Measurements from ENCODE around the gene GPR158.

GPR158 gene

DNA sequence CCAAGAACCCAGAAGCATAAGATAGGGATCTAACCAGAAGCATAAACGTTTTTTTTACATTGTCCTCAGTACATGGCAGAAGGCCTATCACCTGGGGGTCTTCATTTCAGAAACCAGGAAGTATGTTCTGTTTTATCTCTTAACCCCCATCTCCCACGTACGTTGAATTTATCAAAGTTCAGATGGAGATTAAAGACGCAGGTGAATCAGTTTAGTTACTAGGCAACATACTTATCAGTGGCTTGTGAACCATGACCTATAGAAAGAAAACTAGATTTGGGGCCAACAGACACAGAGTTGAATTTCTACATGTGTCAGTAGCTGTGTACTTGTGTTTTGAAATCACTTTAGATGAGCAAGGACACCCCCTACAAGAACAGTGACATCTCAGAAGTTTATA lies 122.7 kb downstream of the GPR158 start:
- TF ChIP-seq GATA2 (IDR thresholded peaks at IDR 0.05; ENCODE audit: low read depth, low read length) (no peak), GATA3 (IDR thresholded peaks at IDR 0.05; ENCODE audit: low read depth, low read length) (no peak)

DNA sequence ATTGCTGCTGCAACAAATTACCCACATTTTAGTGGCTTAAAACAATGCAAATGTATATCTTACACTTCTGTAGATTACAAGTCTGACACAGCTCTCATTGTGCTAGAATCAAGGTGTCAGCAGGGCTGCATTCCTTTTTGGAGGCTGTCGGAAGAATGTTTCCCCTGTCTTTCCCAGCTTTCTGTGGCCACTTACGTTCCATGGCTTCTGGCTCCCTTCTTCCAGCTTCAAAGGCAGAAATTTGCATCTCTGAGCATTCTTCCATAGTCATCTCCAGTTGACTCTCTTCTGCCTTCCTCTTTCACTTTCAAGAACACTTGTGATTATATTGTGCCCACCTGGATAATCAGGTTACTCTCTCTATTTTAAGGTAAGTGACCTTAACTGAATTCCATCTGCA lies 125.3 kb downstream of the GPR158 start:
- TF ChIP-seq GATA2 (IDR thresholded peaks at IDR 0.05; ENCODE audit: low read depth, low read length) (no peak), GATA3 (IDR thresholded peaks at IDR 0.05; ENCODE audit: low read depth, low read length) (no peak)

GRCh38 chr10:25304606-25305005 lies 129.8 kb downstream of the GPR158 start:
- TF ChIP-seq GATA2 (IDR thresholded peaks at IDR 0.05; ENCODE audit: low read depth, low read length) (no peak), GATA3 (IDR thresholded peaks at IDR 0.05; ENCODE audit: low read depth, low read length) (no peak)

- TF ChIP-seq GATA2 (IDR thresholded peaks at IDR 0.05; ENCODE audit: low read depth, low read length): no peak
- TF ChIP-seq GATA3 (IDR thresholded peaks at IDR 0.05; ENCODE audit: low read depth, low read length): no peak
Measured at GRCh38 chr10:25306386-25306785, 131.6 kb downstream of the GPR158 start.

DNA sequence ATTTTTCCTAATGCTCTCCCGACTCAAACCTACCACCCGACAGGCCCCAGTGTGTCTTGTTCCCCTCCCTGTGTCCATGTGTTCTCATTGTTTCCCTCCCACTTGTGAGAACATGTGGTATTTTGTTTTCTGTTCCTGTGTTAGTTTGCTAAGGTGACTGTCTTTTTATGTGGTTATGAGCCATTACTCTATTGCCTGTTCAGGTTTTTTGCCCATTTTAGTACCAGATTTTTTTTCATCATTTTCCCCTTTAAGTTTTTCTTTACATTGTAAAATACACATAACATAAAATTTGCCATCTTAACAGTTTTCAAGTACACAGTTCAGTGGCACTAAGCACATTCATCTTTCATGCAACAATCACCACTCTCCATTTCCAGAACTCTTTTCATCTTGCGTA lies 133.5 kb downstream of the GPR158 start:
- TF ChIP-seq GATA3 (IDR thresholded peaks at IDR 0.05; ENCODE audit: low read depth, low read length) (no peak), GATA2 (IDR thresholded peaks at IDR 0.05; ENCODE audit: low read depth, low read length) (no peak)

DNA sequence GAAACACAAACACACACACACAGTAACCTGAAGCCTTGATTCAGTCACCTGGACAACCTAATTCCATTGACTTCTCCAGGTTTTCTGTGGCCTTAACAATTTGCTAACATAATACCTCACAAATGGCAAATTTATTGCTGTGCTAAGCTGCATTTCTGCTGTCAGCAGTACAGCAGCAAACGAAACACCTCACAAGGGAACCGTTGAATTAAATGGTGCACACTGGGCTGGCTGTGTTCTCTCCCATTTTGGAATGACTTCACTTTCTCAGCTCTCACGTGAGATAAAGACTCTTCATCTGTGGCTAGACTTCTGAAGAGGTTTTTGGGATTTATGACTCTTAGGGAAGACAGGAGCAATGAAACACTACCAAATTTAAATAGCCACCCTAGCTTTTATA lies 152.5 kb downstream of the GPR158 start:
- TF ChIP-seq GATA2 (IDR thresholded peaks at IDR 0.05; ENCODE audit: low read depth, low read length) (no peak), GATA3 (IDR thresholded peaks at IDR 0.05; ENCODE audit: low read depth, low read length) (no peak)

DNA sequence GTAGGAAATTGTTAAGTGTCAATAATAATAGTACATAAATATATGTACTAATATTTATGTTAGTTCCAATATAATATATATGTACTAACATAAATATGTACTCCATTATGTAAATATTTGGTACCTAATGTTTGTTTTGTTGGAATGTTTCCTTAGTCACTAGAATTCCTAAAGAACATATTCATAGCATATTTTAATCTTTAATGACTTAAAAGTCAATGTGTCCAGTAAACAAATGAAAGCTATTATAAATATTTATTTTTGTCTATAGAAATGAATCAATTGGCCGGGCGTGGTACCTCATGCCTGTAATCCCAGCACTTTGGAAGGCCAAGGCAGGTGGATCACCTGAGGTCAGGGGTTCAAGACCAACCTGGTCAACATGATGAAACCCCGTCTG lies 153.6 kb downstream of the GPR158 start:
- TF ChIP-seq GATA2 (IDR thresholded peaks at IDR 0.05; ENCODE audit: low read depth, low read length): no peak
- no peak for TF ChIP-seq GATA3 (IDR thresholded peaks at IDR 0.05; ENCODE audit: low read depth, low read length)

GRCh38 chr10:25334445-25334844 lies 159.6 kb downstream of the GPR158 start:
- no peak for TF ChIP-seq GATA3 (IDR thresholded peaks at IDR 0.05; ENCODE audit: low read depth, low read length)
- no peak for TF ChIP-seq GATA2 (IDR thresholded peaks at IDR 0.05; ENCODE audit: low read depth, low read length)

- peak; percentile 70; the same call in 1 of the 2 replicates for TF ChIP-seq GATA2 (IDR thresholded peaks at IDR 0.05; ENCODE audit: low read depth, low read length)
- TF ChIP-seq GATA3 (IDR thresholded peaks at IDR 0.05; ENCODE audit: low read depth, low read length): 0 out of 2 replicates have a peak, but pooled peaks have one; percentile 61
Measured at GRCh38 chr10:25336330-25336729, 161.5 kb downstream of the GPR158 start.

DNA sequence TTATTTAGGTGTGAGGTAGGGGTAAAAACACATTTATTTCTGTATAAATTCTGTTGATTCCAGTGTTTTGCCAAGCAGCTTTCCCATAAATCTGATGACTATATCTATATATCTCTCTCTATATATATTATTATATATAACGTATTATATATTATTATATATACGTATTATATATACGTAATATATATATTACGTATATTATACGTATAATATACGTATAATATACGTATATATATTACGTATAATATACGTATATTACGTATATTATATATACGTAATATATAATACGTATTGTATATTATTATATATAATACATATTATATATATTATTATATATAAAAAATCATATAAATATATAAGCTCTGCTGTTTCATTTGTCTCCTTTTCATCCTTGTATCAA lies 163.5 kb downstream of the GPR158 start:
- no peak for TF ChIP-seq GATA3 (IDR thresholded peaks at IDR 0.05; ENCODE audit: low read depth, low read length)
- TF ChIP-seq GATA2 (IDR thresholded peaks at IDR 0.05; ENCODE audit: low read depth, low read length): no peak

DNA sequence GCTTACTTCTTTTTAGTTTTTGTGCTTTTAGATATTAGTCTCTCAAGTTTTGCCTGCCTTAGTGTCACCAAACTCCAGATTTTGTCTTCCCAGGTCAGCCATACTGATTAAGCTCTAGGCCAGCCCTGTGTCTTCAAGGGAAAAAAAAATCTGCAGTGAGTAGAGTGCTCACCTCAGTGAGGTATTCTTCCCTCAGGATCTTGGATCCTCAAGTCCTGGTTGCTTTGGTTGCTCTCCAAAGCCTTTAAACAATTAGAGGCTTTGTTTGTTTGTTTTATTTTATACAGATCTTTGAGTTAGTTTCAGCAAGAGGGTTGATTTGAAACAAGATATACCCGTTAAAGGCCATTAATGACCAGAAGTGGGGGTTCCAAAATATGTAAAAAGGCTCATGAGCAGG lies 165.2 kb downstream of the GPR158 start:
- no peak for TF ChIP-seq GATA3 (IDR thresholded peaks at IDR 0.05; ENCODE audit: low read depth, low read length)
- no peak for TF ChIP-seq GATA2 (IDR thresholded peaks at IDR 0.05; ENCODE audit: low read depth, low read length)

DNA sequence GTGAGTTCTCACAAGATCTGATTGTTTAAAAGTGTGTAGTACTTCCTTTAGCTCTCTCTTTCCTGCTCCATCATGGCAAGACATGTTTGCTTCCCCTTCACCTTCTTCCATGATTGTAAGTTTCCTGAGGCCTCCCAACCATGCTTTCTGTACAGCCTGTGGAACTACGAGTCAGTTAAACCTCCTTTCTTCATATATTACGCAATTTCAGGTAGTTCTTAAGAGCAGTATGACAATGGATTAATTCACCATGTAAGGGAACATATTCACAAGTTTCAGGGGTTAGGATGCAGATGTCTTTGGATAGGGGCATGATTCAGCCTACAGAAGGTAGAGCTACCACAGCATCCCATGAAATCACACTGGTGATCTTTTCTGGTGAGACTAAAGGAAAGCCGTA lies 174.7 kb downstream of the GPR158 start:
- TF ChIP-seq GATA3 (IDR thresholded peaks at IDR 0.05; ENCODE audit: low read depth, low read length): no peak
- no peak for TF ChIP-seq GATA2 (IDR thresholded peaks at IDR 0.05; ENCODE audit: low read depth, low read length)

DNA sequence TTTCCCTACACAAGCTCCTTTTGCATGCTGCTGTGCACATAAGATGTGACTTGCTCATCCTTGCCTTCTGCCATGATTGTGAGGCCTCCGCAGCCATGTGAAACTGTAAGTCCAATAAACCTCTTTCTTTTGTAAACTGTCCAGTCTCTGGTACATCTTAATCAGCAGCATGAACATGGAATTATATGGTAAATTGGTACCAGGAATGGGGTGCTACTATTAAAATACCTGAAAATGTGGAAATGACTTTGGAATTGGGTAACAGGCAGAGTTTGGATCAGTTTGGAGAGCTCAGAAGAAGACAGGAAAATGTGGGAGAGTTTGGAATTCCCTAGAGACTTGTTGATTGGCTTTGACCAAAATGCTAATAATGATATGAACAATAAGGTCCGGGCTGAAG lies 181.8 kb downstream of the GPR158 start:
- TF ChIP-seq GATA2 (IDR thresholded peaks at IDR 0.05; ENCODE audit: low read depth, low read length): no peak

DNA sequence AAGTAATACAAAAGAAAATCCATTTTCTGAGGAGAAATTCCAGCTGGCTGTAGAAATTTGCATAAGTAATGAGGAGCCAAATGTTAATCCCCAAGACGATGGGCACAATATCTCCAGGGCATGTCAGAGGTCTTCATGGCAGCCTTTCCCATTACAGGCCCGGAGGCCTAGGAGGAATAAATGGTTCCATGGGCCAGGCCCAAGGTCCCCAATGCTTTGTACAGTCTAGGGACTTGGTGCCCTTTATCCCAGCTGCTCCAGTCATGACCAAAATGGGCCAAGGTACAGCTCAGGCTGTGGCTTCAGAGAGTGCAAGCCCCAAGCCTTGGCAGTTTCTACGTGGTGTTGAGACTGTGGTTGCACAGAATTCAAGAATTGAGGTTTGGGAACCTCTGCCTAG lies 182.5 kb downstream of the GPR158 start:
- no peak for TF ChIP-seq GATA3 (IDR thresholded peaks at IDR 0.05; ENCODE audit: low read depth, low read length)
- no peak for TF ChIP-seq GATA2 (IDR thresholded peaks at IDR 0.05; ENCODE audit: low read depth, low read length)

GRCh38 chr10:25382029-25382810 lies 207.4 kb downstream of the GPR158 start:
- no peak for TF ChIP-seq GATA2 (IDR thresholded peaks at IDR 0.05; ENCODE audit: low read depth, low read length)
- TF ChIP-seq GATA3 (IDR thresholded peaks at IDR 0.05; ENCODE audit: low read depth, low read length): no peak

- TF ChIP-seq GATA3 (IDR thresholded peaks at IDR 0.05; ENCODE audit: low read depth, low read length) (no peak), GATA2 (IDR thresholded peaks at IDR 0.05; ENCODE audit: low read depth, low read length) (no peak)
Measured at GRCh38 chr10:25383686-25384085, 208.9 kb downstream of the GPR158 start.
